Hepatocyte (in vitro differentiated cells): Measurements from ENCODE around the gene PRKAR1A. TPM values are rescaled to one million over a fixed set of nuclear protein-coding genes. Genes with fewer than 3 reads are reported as not detected.
"Not testable (repeated sequence)": the region's sequence is repeated elsewhere in the genome, so short reads cannot be mapped to it uniquely, and the experiment has no call there.

Experiments
- DNase-seq: peaks from one replicate; pipeline ENCODE4 v3.0.0-alpha.2; 2016; ENCODE audit warnings: low spot score
- H2AFZ ChIP-seq: fragments of 200-600 bp; sonication (generic); 2 replicates; pipeline ENCODE4 v1.6.0; 2016; ENCODE audit warnings: antibody characterized with exemption, mild to moderate bottlenecking
- H3K27ac ChIP-seq: fragments of 200-600 bp; sonication (generic); 2 replicates; pipeline ENCODE4 v1.5.1; 2016; ENCODE audit warnings: mild to moderate bottlenecking
- H3K27me3 ChIP-seq: fragments of 200-600 bp; sonication (generic); 2 replicates; pipeline ENCODE4 v1.6.1; 2016
- H3K36me3 ChIP-seq: fragments of 200-600 bp; sonication (generic); replicated peaks from 2 replicates; pipeline ENCODE4 v1.5.1; 2016; ENCODE audit warnings: low read depth; ENCODE audit not compliant: insufficient read depth
- H3K4me1 ChIP-seq: fragments of 200-600 bp; sonication (generic); 2 replicates; pipeline ENCODE4 v1.5.1; 2016; ENCODE audit warnings: mild to moderate bottlenecking, moderate library complexity; ENCODE audit not compliant: insufficient read depth
- H3K4me2 ChIP-seq: fragments of 200-600 bp; sonication (generic); 2 replicates; pipeline ENCODE4 v1.6.0; 2016
- H3K4me3 ChIP-seq: fragments of 200-600 bp; sonication (generic); 2 replicates; pipeline ENCODE4 v1.5.1; 2016; ENCODE audit warnings: mild to moderate bottlenecking
- H3K79me2 ChIP-seq: fragments of 200-600 bp; sonication (generic); 2 replicates; pipeline ENCODE4 v1.6.0; 2017; ENCODE audit warnings: mild to moderate bottlenecking
- H3K9me2 ChIP-seq: fragments of 200-600 bp; sonication (generic); replicated peaks from 2 replicates; pipeline ENCODE4 v1.6.0; 2017; ENCODE audit warnings: mild to moderate bottlenecking; ENCODE audit not compliant: insufficient read depth
- H3K9me3 ChIP-seq: fragments of 200-600 bp; sonication (generic); 2 replicates; pipeline ENCODE4 v1.5.1; 2016; ENCODE audit warnings: low read depth, mild to moderate bottlenecking
- H4K20me1 ChIP-seq: fragments of 200-600 bp; sonication (generic); 2 replicates; pipeline ENCODE4 v1.6.0; 2016; ENCODE audit warnings: mild to moderate bottlenecking; ENCODE audit not compliant: insufficient read depth, poor library complexity, severe bottlenecking
- EZH2 ChIP-seq: fragments of 200-600 bp; sonication (generic); IDR thresholded peaks from 2 replicates; pipeline ENCODE4 v1.6.1; 2016; ENCODE audit warnings: antibody characterized with exemption, mild to moderate bottlenecking, borderline replicate concordance
- EZH2phosphoT487 ChIP-seq: fragments of 200-600 bp; sonication (generic); IDR thresholded peaks from one replicate; pipeline ENCODE4 v1.6.1; 2018; ENCODE audit warnings: antibody characterized with exemption, mild to moderate bottlenecking, low read depth, moderate library complexity; ENCODE audit not compliant: unreplicated experiment, severe bottlenecking
- WGBS: methylation state at CpG from one replicate; pipeline ENCODE4 v1.1.6; 2016; ENCODE audit warnings: low lambda C conversion rate; ENCODE audit errors: missing lambda C conversion rate; 5-methylcytosine and 5-hydroxymethylcytosine counted together
- polyA plus RNA-seq: library from polyadenylated mRNA; unstranded; fragments of >200 nt; fragmentation: Nextera tagmentation; extraction: Ambion mirVana; gene quantifications from 2 replicates; pipeline ENCODE4 v1.2.1, GENCODE V29; 2016
- total RNA-seq: library from RNA; depleted of rRNA; stranded (reverse); fragments of >200 nt; gene quantifications from 2 replicates; pipeline ENCODE4 v1.2.3, GENCODE V29; 2014
- TF ChIP-seq, protein P1 (sequence below): fragments of 200-600 bp; sonication (generic); IDR thresholded peaks from 2 replicates; pipeline ENCODE4 v1.5.1; 2016; ENCODE audit warnings: antibody characterized with exemption, mild to moderate bottlenecking; ENCODE audit not compliant: poor library complexity

PRKAR1A gene
- total and polyA plus RNA-seq, 2 experiments from 2014 or later, result 182 to 253 TPM

DNA sequence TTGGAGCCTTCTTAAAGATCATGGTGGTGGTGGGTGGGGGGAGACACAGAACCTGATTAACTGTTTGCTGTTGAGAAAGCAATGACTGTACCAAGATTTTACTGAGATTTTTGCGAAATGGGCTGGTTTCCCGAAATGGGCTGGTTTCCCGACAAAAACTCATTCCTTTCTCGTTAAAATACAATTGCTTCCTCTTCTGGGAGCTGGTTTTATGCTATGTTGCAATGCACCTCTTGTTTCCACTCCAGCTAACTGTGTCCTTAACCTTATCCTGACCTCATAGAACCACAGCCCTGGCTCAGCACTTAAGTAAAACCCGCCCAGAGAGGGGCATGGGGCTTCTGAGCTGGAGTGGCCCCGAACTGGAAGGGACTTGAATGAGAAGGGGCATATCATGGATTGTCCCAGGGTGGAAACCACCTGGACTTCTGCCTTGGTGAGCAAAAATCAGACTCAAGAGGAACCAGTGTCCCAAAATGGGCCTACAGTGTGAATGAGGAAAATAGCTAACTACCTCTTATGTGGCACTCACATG lies 68.1 kb downstream of the PRKAR1A start:
- H3K9me2 ChIP-seq, result no peaks in the 10 kb centered on the region
- H3K27me3 ChIP-seq, result no peaks in the 10 kb centered on the region
- 74% methylated on average over 6 of the region's 6 CpGs for WGBS
- H3K36me3 ChIP-seq, result no peaks in the 10 kb centered on the region
- H3K4me2 ChIP-seq, result no peak overlapping the region
- H3K27ac ChIP-seq, result peak overlapping the region; percentile 40
- no peak overlapping the region for H3K4me3 ChIP-seq
- no peak overlapping the region for H2AFZ ChIP-seq
- no peaks in the 10 kb centered on the region for H4K20me1 ChIP-seq
- no peaks in the 10 kb centered on the region for H3K9me3 ChIP-seq
- H3K79me2 ChIP-seq, result no peaks in the 10 kb centered on the region
- no peak for TF ChIP-seq EZH2
- TF ChIP-seq, protein P1, sequence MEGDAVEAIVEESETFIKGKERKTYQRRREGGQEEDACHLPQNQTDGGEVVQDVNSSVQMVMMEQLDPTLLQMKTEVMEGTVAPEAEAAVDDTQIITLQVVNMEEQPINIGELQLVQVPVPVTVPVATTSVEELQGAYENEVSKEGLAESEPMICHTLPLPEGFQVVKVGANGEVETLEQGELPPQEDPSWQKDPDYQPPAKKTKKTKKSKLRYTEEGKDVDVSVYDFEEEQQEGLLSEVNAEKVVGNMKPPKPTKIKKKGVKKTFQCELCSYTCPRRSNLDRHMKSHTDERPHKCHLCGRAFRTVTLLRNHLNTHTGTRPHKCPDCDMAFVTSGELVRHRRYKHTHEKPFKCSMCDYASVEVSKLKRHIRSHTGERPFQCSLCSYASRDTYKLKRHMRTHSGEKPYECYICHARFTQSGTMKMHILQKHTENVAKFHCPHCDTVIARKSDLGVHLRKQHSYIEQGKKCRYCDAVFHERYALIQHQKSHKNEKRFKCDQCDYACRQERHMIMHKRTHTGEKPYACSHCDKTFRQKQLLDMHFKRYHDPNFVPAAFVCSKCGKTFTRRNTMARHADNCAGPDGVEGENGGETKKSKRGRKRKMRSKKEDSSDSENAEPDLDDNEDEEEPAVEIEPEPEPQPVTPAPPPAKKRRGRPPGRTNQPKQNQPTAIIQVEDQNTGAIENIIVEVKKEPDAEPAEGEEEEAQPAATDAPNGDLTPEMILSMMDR, result no peak
- no peak for TF ChIP-seq EZH2phosphoT487
- H3K4me1 ChIP-seq, result peaks cover 4% of the 10 kb centered on the region
- no peak for DNase-seq

DNA sequence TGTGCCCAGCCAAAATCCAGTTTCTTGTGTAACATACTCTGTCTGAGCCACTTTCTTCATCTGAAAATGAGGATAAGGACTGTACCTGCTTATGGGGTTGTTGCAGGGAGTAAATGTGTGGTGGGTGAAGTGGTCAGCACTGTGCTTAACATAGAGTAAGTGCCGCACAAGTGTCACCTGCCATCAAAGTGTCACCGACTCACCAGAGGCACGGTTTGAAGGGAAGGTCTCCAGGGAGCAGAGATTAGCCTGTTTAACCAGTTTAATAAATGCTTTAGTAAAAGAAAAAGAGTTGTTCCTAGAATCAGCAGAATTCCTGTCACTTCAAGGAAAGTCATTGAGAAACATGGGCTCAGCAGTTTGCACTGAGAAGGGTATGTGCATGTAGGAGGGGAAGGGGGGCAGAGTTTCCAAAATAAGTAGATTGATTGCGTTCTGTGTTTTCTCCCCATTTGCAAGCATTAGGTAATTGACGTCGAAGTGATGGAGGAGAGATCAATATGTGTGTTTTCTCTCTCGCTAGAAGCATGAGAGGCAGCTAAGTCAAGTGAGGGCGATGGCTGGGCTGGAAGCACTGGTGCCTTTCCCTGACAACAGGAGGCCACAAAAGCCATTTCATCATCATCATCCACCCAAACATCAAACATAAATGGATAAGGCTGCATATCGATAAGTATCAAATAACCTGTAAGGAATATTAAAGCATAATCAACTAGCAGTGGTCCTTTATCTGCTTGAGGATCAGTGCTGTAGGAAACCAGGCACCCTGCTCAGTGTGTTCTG lies 69.8 kb downstream of the PRKAR1A start:
- H3K27me3 ChIP-seq, result no peaks in the 10 kb centered on the region
- H3K27ac ChIP-seq, result no peak overlapping the region
- 75% methylated on average over 9 of the region's 9 CpGs for WGBS
- TF ChIP-seq EZH2phosphoT487 (no peak), EZH2 (no peak)
- TF ChIP-seq, protein P1, result no peak
- no peak overlapping the region for H3K4me2 ChIP-seq
- H3K4me3 ChIP-seq, result no peak overlapping the region
- H3K4me1 ChIP-seq, result peaks cover 8% of the 10 kb centered on the region
- no peaks in the 10 kb centered on the region for H3K9me2 ChIP-seq
- no peak overlapping the region for H2AFZ ChIP-seq
- H4K20me1 ChIP-seq, result no peaks in the 10 kb centered on the region
- no peaks in the 10 kb centered on the region for H3K36me3 ChIP-seq
- no peak for DNase-seq
- H3K79me2 ChIP-seq, result no peaks in the 10 kb centered on the region
- no peaks in the 10 kb centered on the region for H3K9me3 ChIP-seq

GRCh38 chr17:68582867-68583266 lies 70.6 kb downstream of the PRKAR1A start:
- WGBS, result 78% methylated on average over 6 of the region's 6 CpGs
- not testable (repeated sequence) for H3K9me3 ChIP-seq, H4K20me1 ChIP-seq, H2AFZ ChIP-seq, H3K9me2 ChIP-seq, H3K4me1 ChIP-seq, H3K4me3 ChIP-seq, H3K4me2 ChIP-seq, H3K27ac ChIP-seq, H3K79me2 ChIP-seq, H3K36me3 ChIP-seq, H3K27me3 ChIP-seq, DNase-seq

DNA sequence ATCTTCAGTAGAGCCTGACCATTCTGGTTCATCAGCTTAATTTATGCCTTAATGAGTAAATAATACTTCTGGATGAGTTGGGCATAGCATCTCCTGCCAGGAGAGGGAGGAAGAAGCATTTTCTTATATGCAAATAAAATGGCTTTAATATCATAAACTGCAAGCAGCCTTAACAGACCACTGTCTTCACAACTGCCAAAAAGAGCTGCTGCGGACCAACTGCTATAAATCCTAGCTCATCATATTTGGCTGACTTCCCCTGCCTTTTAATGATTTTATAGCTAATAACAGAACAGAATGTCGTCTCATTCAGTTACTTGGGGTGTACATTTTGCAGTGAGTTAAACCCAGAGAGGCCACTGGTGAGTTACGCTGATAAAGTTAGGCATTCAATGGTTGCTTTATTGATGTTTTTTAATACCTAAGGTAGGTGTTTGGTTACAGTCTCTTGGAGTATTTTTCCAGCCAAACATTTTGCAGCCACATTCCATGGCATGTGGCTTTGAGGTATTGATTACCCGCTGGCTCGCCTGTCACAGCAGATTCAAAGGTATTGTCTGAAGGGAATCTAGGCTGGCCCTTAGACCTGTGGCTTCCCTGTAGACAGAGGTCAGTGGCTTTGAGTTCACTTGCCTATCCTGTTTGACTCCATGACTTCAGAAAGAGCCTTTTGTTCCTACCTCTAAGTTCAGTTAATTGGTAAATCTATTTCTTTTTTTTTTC lies 72.5 kb downstream of the PRKAR1A start:
- no peak for DNase-seq
- no peak overlapping the region for H3K27ac ChIP-seq
- no peak overlapping the region for H2AFZ ChIP-seq
- H3K9me3 ChIP-seq, result no peaks in the 10 kb centered on the region
- H4K20me1 ChIP-seq, result no peaks in the 10 kb centered on the region
- TF ChIP-seq EZH2phosphoT487 (no peak), EZH2 (no peak)
- TF ChIP-seq, protein P1, result no peak
- H3K9me2 ChIP-seq, result no peaks in the 10 kb centered on the region
- no peak overlapping the region for H3K4me3 ChIP-seq
- 61% methylated on average over 5 of the region's 5 CpGs for WGBS
- H3K4me1 ChIP-seq, result peaks cover 8% of the 10 kb centered on the region
- no peaks in the 10 kb centered on the region for H3K36me3 ChIP-seq
- no peaks in the 10 kb centered on the region for H3K79me2 ChIP-seq
- H3K4me2 ChIP-seq, result no peak overlapping the region
- no peaks in the 10 kb centered on the region for H3K27me3 ChIP-seq
